HepG2 (cell line): ENCODE measurements around the gene TOMM6. TPM values are rescaled to one million over a fixed set of nuclear protein-coding genes. Genes with fewer than 3 reads are reported as not detected.

Experiments
- ARNTL ChIP-seq: sonication (generic); formaldehyde crosslinking; IDR thresholded peaks from 2 replicates; pipeline ENCODE4 v1.4.0; 2020; ENCODE audit warnings: mild to moderate bottlenecking, missing genetic modification reagents
- TBP ChIP-seq: sonication (generic); formaldehyde crosslinking; IDR thresholded peaks from 2 replicates; pipeline ENCODE4 v1.5.0; 2020; ENCODE audit warnings: missing genetic modification reagents
- UBTF ChIP-seq: sonication (generic); formaldehyde crosslinking; IDR thresholded peaks from 2 replicates; pipeline ENCODE4 v1.4.0; 2020; ENCODE audit warnings: mild to moderate bottlenecking, missing genetic modification reagents
- YEATS4 ChIP-seq: sonication (generic); formaldehyde crosslinking; IDR thresholded peaks from 2 replicates; pipeline ENCODE4 v1.4.0; 2020; ENCODE audit warnings: missing genetic modification reagents, borderline replicate concordance
- ZMAT3 ChIP-seq: sonication (generic); formaldehyde crosslinking; conservative IDR thresholded peaks from 2 replicates; pipeline ENCODE4 v1.7.0; 2021; ENCODE audit warnings: missing genetic modification reagents
- ZNF225 ChIP-seq: sonication (generic); formaldehyde crosslinking; IDR thresholded peaks from 2 replicates; pipeline ENCODE4 v1.4.0; 2020; ENCODE audit warnings: mild to moderate bottlenecking, missing genetic modification reagents
- ZNF350 ChIP-seq: sonication (generic); formaldehyde crosslinking; IDR thresholded peaks from 2 replicates; pipeline ENCODE4 v1.4.0; 2020; ENCODE audit warnings: mild to moderate bottlenecking, low read depth, missing genetic modification reagents, borderline replicate concordance
- ZNF891 ChIP-seq: sonication (generic); formaldehyde crosslinking; IDR thresholded peaks from 2 replicates; pipeline ENCODE4 v1.5.0; 2020; ENCODE audit warnings: mild to moderate bottlenecking, missing genetic modification reagents
- polyA plus RNA-seq, 8 experiments: library from polyadenylated mRNA; depleted of rRNA in 3 of 8; stranded (reverse) in 7 of 8; unstranded in 1 of 8; fragments of >200 nt; fragmentation: Illumina TruSeq in 4 of 8; extraction: Trizol in 4 of 8; gene quantifications; 2 replicates each; pipeline versions ENCODE4 v1.2.1 to v1.2.3, GENCODE V29; 2011 to 2016; ENCODE audit warnings: low read depth in 4 of 8, missing spikeins in 1 of 8, mixed read lengths in 1 of 8; ENCODE audit not compliant: insufficient read depth in 1 of 8
- total RNA-seq, 5 experiments: library from RNA; depleted of rRNA; stranded (reverse); fragments of >200 nt; fragmentation: Illumina TruSeq; extraction: Trizol; gene quantifications; 2 replicates each; pipeline ENCODE4 v1.2.3, GENCODE V29; 2016; ENCODE audit warnings: low read depth in 1 of 5
- TF ChIP-seq, protein P1 (sequence below): sonication (generic); formaldehyde crosslinking; IDR thresholded peaks from 2 replicates; pipeline ENCODE4 v1.4.0; 2020; ENCODE audit warnings: mild to moderate bottlenecking, low read depth, missing genetic modification reagents

The TOMM6 gene
- total and polyA plus RNA-seq, 2 of the 13 experiments (the other 11 are each of a cell fraction or from before 2014, with no cell fraction given) = 320 to 321 TPM

GRCh38 chr6:41775293-41775882, 12.1 kb upstream of the TOMM6 start (continued):
- TF ChIP-seq UBTF (CRISPR knock-in tag) = 0 out of 2 replicates have a peak, but pooled peaks have one; percentile 17
- 0 out of 2 replicates have a peak, but pooled peaks have one; percentile 11 for TF ChIP-seq ZNF350 (CRISPR knock-in tag)
- TF ChIP-seq YEATS4 (CRISPR knock-in tag) = no peak
- TF ChIP-seq ZNF891 (CRISPR knock-in tag) = 0 out of 2 replicates have a peak, but pooled peaks have one; percentile 48
- TF ChIP-seq ARNTL (CRISPR knock-in tag) = 0 out of 2 replicates have a peak, but pooled peaks have one; percentile 18
- TF ChIP-seq, protein P1, sequence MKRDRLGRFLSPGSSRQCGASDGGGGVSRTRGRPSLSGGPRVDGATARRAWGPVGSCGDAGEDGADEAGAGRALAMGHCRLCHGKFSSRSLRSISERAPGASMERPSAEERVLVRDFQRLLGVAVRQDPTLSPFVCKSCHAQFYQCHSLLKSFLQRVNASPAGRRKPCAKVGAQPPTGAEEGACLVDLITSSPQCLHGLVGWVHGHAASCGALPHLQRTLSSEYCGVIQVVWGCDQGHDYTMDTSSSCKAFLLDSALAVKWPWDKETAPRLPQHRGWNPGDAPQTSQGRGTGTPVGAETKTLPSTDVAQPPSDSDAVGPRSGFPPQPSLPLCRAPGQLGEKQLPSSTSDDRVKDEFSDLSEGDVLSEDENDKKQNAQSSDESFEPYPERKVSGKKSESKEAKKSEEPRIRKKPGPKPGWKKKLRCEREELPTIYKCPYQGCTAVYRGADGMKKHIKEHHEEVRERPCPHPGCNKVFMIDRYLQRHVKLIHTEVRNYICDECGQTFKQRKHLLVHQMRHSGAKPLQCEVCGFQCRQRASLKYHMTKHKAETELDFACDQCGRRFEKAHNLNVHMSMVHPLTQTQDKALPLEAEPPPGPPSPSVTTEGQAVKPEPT (CRISPR knock-in tag) = 0 out of 2 replicates have a peak, but pooled peaks have one; percentile 29
- no peak for TF ChIP-seq TBP (CRISPR knock-in tag)
- TF ChIP-seq ZNF225 (CRISPR knock-in tag) = 0 out of 2 replicates have a peak, but pooled peaks have one; percentile 31
- 0 out of 2 replicates have a peak, but pooled peaks have one; percentile 49 for TF ChIP-seq ZMAT3 (CRISPR knock-in tag)
